Activated naive CD4-positive, alpha-beta T cell treated with anti-CD3 and anti-CD28 coated beads, Interleukin-2, amount 10 ng/mL, durations not matched to agents 7 days and 5 days (primary cell): ENCODE data around the gene CDC42EP2.

Experiments
- CTCF ChIA-PET: fragments of 350-600 bp; sonication (Branson Sonifier 250); formaldehyde crosslinking; loops from one replicate; lab custom pipeline; 2021; ENCODE audit warnings: antibody characterized with exemption; lab: Charles Lee
- DNase-seq: peaks from one replicate; pipeline ENCODE4 v3.0.0-alpha.2; 2020
- H3K27ac Mint-ChIP-seq: one replicate; pipeline ENCODE4 v1.8.0; 2021; ENCODE audit warnings: mild to moderate bottlenecking, moderate library complexity, mixed read lengths
- H3K27me3 Mint-ChIP-seq: one replicate; pipeline ENCODE4 v1.8.0; 2021; ENCODE audit warnings: mild to moderate bottlenecking, mixed read lengths
- H3K36me3 Mint-ChIP-seq: one replicate; pipeline ENCODE4 v1.8.0; 2021; ENCODE audit warnings: mixed read lengths
- H3K4me1 Mint-ChIP-seq: one replicate; pipeline ENCODE4 v1.8.0; 2021; ENCODE audit warnings: mixed read lengths
- H3K4me3 Mint-ChIP-seq: one replicate; pipeline ENCODE4 v1.8.0; 2021; ENCODE audit warnings: mild to moderate bottlenecking, moderate library complexity, mixed read lengths
- H3K9me3 Mint-ChIP-seq: one replicate; pipeline ENCODE4 v1.8.0; 2021; ENCODE audit warnings: mixed read lengths

Gene CDC42EP2

GRCh38 chr11:65340226-65340625 is 25.6 kb downstream of the CDC42EP2 start:
- Mint-ChIP-seq H3K36me3 (peaks cover 55% of the 10 kb centered on the region), H3K27ac (no peak overlapping the region), H3K9me3 (no peaks in the 10 kb centered on the region), H3K27me3 (no peaks in the 10 kb centered on the region), H3K4me1 (peaks cover 21% of the 10 kb centered on the region), H3K4me3 (no peak overlapping the region)
- CTCF ChIA-PET: no interaction called here
- DNase-seq: no peak

GRCh38 chr11:65341856-65342255 is 27.2 kb downstream of the CDC42EP2 start:
- peaks cover 14% of the 10 kb centered on the region for H3K4me1 Mint-ChIP-seq
- no peak for DNase-seq
- no peak overlapping the region for H3K4me3 Mint-ChIP-seq
- H3K27me3 Mint-ChIP-seq: no peaks in the 10 kb centered on the region
- peaks cover 62% of the 10 kb centered on the region for H3K36me3 Mint-ChIP-seq
- H3K9me3 Mint-ChIP-seq: no peaks in the 10 kb centered on the region
- CTCF ChIA-PET: interaction anchor here (1.8 to 5.0 kb wide), 2 partner anchors 10 to 12 kb away, joined by 6 to 15 read pairs; no protein-coding TSS in a partner anchor
- no peak overlapping the region for H3K27ac Mint-ChIP-seq

- H3K36me3 Mint-ChIP-seq: peaks cover 24% of the 10 kb centered on the region
- peak overlapping the region; percentile 55 for H3K27ac Mint-ChIP-seq
Measured at GRCh38 chr11:65351511-65351910, 36.8 kb downstream of the CDC42EP2 start.

GRCh38 chr11:65352783-65353182 is 38.1 kb downstream of the CDC42EP2 start:
- H3K4me3 Mint-ChIP-seq: no peak overlapping the region
- H3K27ac Mint-ChIP-seq: no peak overlapping the region
- H3K9me3 Mint-ChIP-seq: no peaks in the 10 kb centered on the region
- peaks cover 27% of the 10 kb centered on the region for H3K27me3 Mint-ChIP-seq
- H3K36me3 Mint-ChIP-seq: peaks cover 21% of the 10 kb centered on the region
- CTCF ChIA-PET: interaction anchor here (0.8 to 2.4 kb wide), 7 partner anchors 11 to 79 kb away, joined by 3 to 7 read pairs (median 4); partner anchors contain the start of gene CDC42EP2
- no peak for DNase-seq
- peaks cover 15% of the 10 kb centered on the region for H3K4me1 Mint-ChIP-seq

More at GRCh38 chr11:65351511-65351910, 36.8 kb downstream of the CDC42EP2 start:
- H3K4me1 Mint-ChIP-seq: peaks cover 15% of the 10 kb centered on the region
- H3K4me3 Mint-ChIP-seq: no peak overlapping the region
- DNase-seq: no peak
- CTCF ChIA-PET: interaction anchor here (1.1 to 2.4 kb wide), 4 partner anchors 10 to 75 kb away, joined by 3 to 7 read pairs (median 5); partner anchors contain the start of gene CDC42EP2
- peaks cover 14% of the 10 kb centered on the region for H3K27me3 Mint-ChIP-seq
- H3K9me3 Mint-ChIP-seq: no peaks in the 10 kb centered on the region

- Mint-ChIP-seq H3K36me3 (peaks cover 21% of the 10 kb centered on the region), H3K27me3 (peaks cover 32% of the 10 kb centered on the region), H3K4me3 (peak overlapping the region; percentile 67), H3K9me3 (no peaks in the 10 kb centered on the region), H3K27ac (no peak overlapping the region), H3K4me1 (peaks cover 15% of the 10 kb centered on the region)
- CTCF ChIA-PET: interaction anchor here (1.0 to 2.4 kb wide), 6 partner anchors 11 to 80 kb away, joined by 3 to 7 read pairs (median 4); partner anchors contain the start of gene CDC42EP2
- DNase-seq: no peak
Measured at GRCh38 chr11:65353376-65353775, 38.7 kb downstream of the CDC42EP2 start.

- H3K4me1 Mint-ChIP-seq: peaks cover 15% of the 10 kb centered on the region
- H3K36me3 Mint-ChIP-seq: peaks cover 18% of the 10 kb centered on the region
- peak overlapping the region; percentile 67 for H3K4me3 Mint-ChIP-seq
- CTCF ChIA-PET: interaction anchor here (0.8 to 1.1 kb wide), 2 partner anchors 24 to 28 kb away, joined by 3 read pairs; no protein-coding TSS in a partner anchor
- DNase-seq: no peak
- no peaks in the 10 kb centered on the region for H3K9me3 Mint-ChIP-seq
- peaks cover 32% of the 10 kb centered on the region for H3K27me3 Mint-ChIP-seq
- H3K27ac Mint-ChIP-seq: no peak overlapping the region
Measured at GRCh38 chr11:65353900-65354264, 39.2 kb downstream of the CDC42EP2 start.

GRCh38 chr11:65354265-65355012 is 39.8 kb downstream of the CDC42EP2 start, which contains the start of gene TIGD3:
Gene TIGD3, plus strand, starts transcription at chr11:65354751. Its CDS starts 1,058 bp downstream, at chr11:65355809.
- Mint-ChIP-seq H3K27me3 (peaks cover 32% of the 10 kb centered on the region), H3K27ac (peak within 1 kb of the TSS; percentile 12), H3K36me3 (peaks cover 16% of the 10 kb centered on the region), H3K4me1 (peaks cover 15% of the 10 kb centered on the region), H3K9me3 (no peaks in the 10 kb centered on the region), H3K4me3 (peak within 1 kb of the TSS; percentile 88)
- CTCF ChIA-PET: interaction anchor here (0.7 to 1.1 kb wide), 3 partner anchors 25 to 156 kb away, joined by 3 read pairs; no protein-coding TSS in a partner anchor
- peak; percentile 99 for DNase-seq

GRCh38 chr11:65355013-65355775 is 40.5 kb downstream of the CDC42EP2 start:
- H3K4me3 Mint-ChIP-seq: peak overlapping the region; percentile 88
- H3K9me3 Mint-ChIP-seq: no peaks in the 10 kb centered on the region
- peak; percentile 82 for DNase-seq
- peaks cover 15% of the 10 kb centered on the region for H3K4me1 Mint-ChIP-seq
- peaks cover 11% of the 10 kb centered on the region for H3K36me3 Mint-ChIP-seq
- H3K27ac Mint-ChIP-seq: peak overlapping the region; percentile 12
- H3K27me3 Mint-ChIP-seq: peaks cover 32% of the 10 kb centered on the region
- CTCF ChIA-PET: no interaction called here

GRCh38 chr11:65355776-65356393 is 41.2 kb downstream of the CDC42EP2 start:
- CTCF ChIA-PET: no interaction called here
- no peak for DNase-seq
- Mint-ChIP-seq H3K27me3 (peaks cover 32% of the 10 kb centered on the region), H3K36me3 (peaks cover 11% of the 10 kb centered on the region), H3K4me3 (peak overlapping the region; percentile 88), H3K9me3 (no peaks in the 10 kb centered on the region), H3K27ac (peak overlapping the region; percentile 11), H3K4me1 (peaks cover 15% of the 10 kb centered on the region)

GRCh38 chr11:65356394-65356972 is 41.8 kb downstream of the CDC42EP2 start:
- H3K9me3 Mint-ChIP-seq: no peaks in the 10 kb centered on the region
- DNase-seq: no peak
- H3K27me3 Mint-ChIP-seq: peaks cover 32% of the 10 kb centered on the region
- H3K4me1 Mint-ChIP-seq: peaks cover 15% of the 10 kb centered on the region
- no peak overlapping the region for H3K27ac Mint-ChIP-seq
- peaks cover 11% of the 10 kb centered on the region for H3K36me3 Mint-ChIP-seq
- CTCF ChIA-PET: no interaction called here
- H3K4me3 Mint-ChIP-seq: peak overlapping the region; percentile 36

- no peak overlapping the region for H3K27ac Mint-ChIP-seq
- H3K27me3 Mint-ChIP-seq: peaks cover 32% of the 10 kb centered on the region
- no peak overlapping the region for H3K4me3 Mint-ChIP-seq
- no peaks in the 10 kb centered on the region for H3K9me3 Mint-ChIP-seq
- CTCF ChIA-PET: interaction anchor here (1.1 to 1.6 kb wide), 2 partner anchors 9 to 13 kb away, joined by 3 read pairs; no protein-coding TSS in a partner anchor
- no peak for DNase-seq
- H3K4me1 Mint-ChIP-seq: peaks cover 22% of the 10 kb centered on the region
- H3K36me3 Mint-ChIP-seq: peaks cover under 1% of the 10 kb centered on the region
Measured at GRCh38 chr11:65357856-65358356, 43.2 kb downstream of the CDC42EP2 start.

GRCh38 chr11:65362320-65362931 is 47.8 kb downstream of the CDC42EP2 start:
- DNase-seq: no peak
- Mint-ChIP-seq H3K4me3 (no peak overlapping the region), H3K27me3 (peaks cover 17% of the 10 kb centered on the region)

GRCh38 chr11:65362966-65363365 is 48.3 kb downstream of the CDC42EP2 start:
- DNase-seq: no peak

More at GRCh38 chr11:65362320-65362931, 47.8 kb downstream of the CDC42EP2 start:
- H3K4me1 Mint-ChIP-seq: peaks cover 11% of the 10 kb centered on the region
- H3K36me3 Mint-ChIP-seq: no peaks in the 10 kb centered on the region
- H3K9me3 Mint-ChIP-seq: no peaks in the 10 kb centered on the region
- CTCF ChIA-PET: interaction anchor here (0.9 kb wide), 1 partner anchor 33 kb away, joined by 3 read pairs; no protein-coding TSS in a partner anchor
- no peak overlapping the region for H3K27ac Mint-ChIP-seq

More at GRCh38 chr11:65362966-65363365, 48.3 kb downstream of the CDC42EP2 start:
- no peak overlapping the region for H3K27ac Mint-ChIP-seq
- H3K27me3 Mint-ChIP-seq: peaks cover 12% of the 10 kb centered on the region
- peaks cover 11% of the 10 kb centered on the region for H3K4me1 Mint-ChIP-seq
- no peaks in the 10 kb centered on the region for H3K9me3 Mint-ChIP-seq
- CTCF ChIA-PET: interaction anchor here (1.1 kb wide), 1 partner anchor 147 kb away, joined by 4 read pairs; no protein-coding TSS in a partner anchor
- H3K4me3 Mint-ChIP-seq: no peak overlapping the region
- no peaks in the 10 kb centered on the region for H3K36me3 Mint-ChIP-seq
